T-helper 17 cell (primary cell): Measurements from ENCODE around the gene SYNPO. TPM values are rescaled to one million over a fixed set of nuclear protein-coding genes. Genes with fewer than 3 reads are reported as not detected.

Experiments
- ATAC-seq: fragments of 150-1000 bp; cut with Tn5 transposase; 2 replicates; pipeline ENCODE4 v1.10.0; 2021; ENCODE audit warnings: mild to moderate bottlenecking, moderate library complexity
- DNase-seq, 3 donors: peaks; one replicate each; pipeline versions ENCODE4 v3.0.0 to v3.0.0-alpha.2; 2020 to 2021
- H3K9me3 ChIP-seq: one replicate; pipeline ENCODE4 v1.7.0; 2013; ENCODE audit warnings: low read length, mild to moderate bottlenecking; ENCODE audit not compliant: control insufficient read depth, poor library complexity, severe bottlenecking
- H3K27ac Mint-ChIP-seq: one replicate; pipeline ENCODE4 v1.8.0; 2022; ENCODE audit warnings: mild to moderate bottlenecking, moderate library complexity, mixed read lengths
- H3K27me3 Mint-ChIP-seq: one replicate; pipeline ENCODE4 v1.8.0; 2022; ENCODE audit warnings: mixed read lengths
- H3K36me3 Mint-ChIP-seq: one replicate; pipeline ENCODE4 v1.8.0; 2022; ENCODE audit warnings: low read depth, mixed read lengths
- H3K4me1 Mint-ChIP-seq: one replicate; pipeline ENCODE4 v1.8.0; 2022; ENCODE audit warnings: mild to moderate bottlenecking, mixed read lengths
- H3K4me3 Mint-ChIP-seq: one replicate; pipeline ENCODE4 v1.8.0; 2022; ENCODE audit warnings: mild to moderate bottlenecking, moderate library complexity, mixed read lengths
- total RNA-seq, 4 donors: library from RNA in 2 of 4; stranded (reverse) in 2 of 4; gene quantifications; one replicate each; pipeline ENCODE4 v1.2.3 and lab custom pipeline; 2022 to 2026

SYNPO gene
- total RNA-seq, 2 donors from 2014 or later = 1.5 TPM; not detected in 1

DNA sequence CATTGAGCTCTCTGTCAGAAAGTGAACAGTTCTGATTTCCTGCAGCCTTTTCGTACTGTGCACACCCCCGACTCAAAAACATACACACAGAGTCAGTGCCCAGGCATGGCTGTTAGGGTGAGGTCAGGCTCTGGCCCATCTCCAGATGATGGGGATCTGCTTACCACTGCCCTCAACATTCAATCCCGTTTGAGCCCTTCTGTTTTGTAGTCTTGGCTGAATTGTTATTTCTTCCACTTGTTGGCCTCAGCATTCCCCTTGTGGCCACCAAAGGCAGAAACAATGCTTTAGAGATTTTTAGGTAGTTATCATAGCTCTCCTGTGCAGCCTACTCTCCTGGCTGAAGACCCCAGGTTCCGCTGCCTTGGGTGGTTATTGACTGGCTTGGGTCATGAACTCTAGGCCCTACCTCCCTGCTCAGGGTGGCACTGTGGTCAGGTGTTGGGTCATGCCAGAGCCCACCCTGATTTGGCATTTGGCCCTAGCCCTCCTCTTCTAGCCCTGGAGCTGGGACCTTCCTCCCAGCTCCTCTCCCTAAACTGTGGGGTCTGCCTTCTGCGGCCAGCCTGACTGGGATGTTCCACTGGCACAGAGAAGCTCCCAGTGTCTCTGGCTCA lies 12.8 kb downstream of the SYNPO start:
- Mint-ChIP-seq H3K27ac (no peak overlapping the region), H3K4me1 (peaks cover 13% of the 10 kb centered on the region)

GRCh38 chr5:150653762-150654556 lies 13.5 kb downstream of the SYNPO start:
- H3K4me3 Mint-ChIP-seq = no peak overlapping the region
- DNase-seq = no peak
- peaks cover 13% of the 10 kb centered on the region for H3K4me1 Mint-ChIP-seq

More for the DNA sequence above, 12.8 kb downstream of the SYNPO start:
- H3K4me3 Mint-ChIP-seq = no peak overlapping the region
- no peaks in the 10 kb centered on the region for H3K9me3 ChIP-seq
- ATAC-seq (no peak), DNase-seq (no peak)
- H3K27me3 Mint-ChIP-seq = no peaks in the 10 kb centered on the region
- no peaks in the 10 kb centered on the region for H3K36me3 Mint-ChIP-seq

GRCh38 chr5:150655221-150655620 lies 14.8 kb downstream of the SYNPO start:
- no peaks in the 10 kb centered on the region for H3K36me3 Mint-ChIP-seq
- H3K27ac Mint-ChIP-seq = peak overlapping the region; percentile 62
- peak overlapping the region; percentile 12 for H3K4me3 Mint-ChIP-seq
- ATAC-seq (no peak), DNase-seq (no peak)
- no peaks in the 10 kb centered on the region for H3K9me3 ChIP-seq
- H3K4me1 Mint-ChIP-seq = peaks cover 13% of the 10 kb centered on the region
- peaks cover 4% of the 10 kb centered on the region for H3K27me3 Mint-ChIP-seq

More at GRCh38 chr5:150653762-150654556, 13.5 kb downstream of the SYNPO start:
- Mint-ChIP-seq H3K27ac (peak overlapping the region; percentile 37), H3K27me3 (no peaks in the 10 kb centered on the region), H3K36me3 (no peaks in the 10 kb centered on the region)
- no peak for ATAC-seq
- no peaks in the 10 kb centered on the region for H3K9me3 ChIP-seq

DNA sequence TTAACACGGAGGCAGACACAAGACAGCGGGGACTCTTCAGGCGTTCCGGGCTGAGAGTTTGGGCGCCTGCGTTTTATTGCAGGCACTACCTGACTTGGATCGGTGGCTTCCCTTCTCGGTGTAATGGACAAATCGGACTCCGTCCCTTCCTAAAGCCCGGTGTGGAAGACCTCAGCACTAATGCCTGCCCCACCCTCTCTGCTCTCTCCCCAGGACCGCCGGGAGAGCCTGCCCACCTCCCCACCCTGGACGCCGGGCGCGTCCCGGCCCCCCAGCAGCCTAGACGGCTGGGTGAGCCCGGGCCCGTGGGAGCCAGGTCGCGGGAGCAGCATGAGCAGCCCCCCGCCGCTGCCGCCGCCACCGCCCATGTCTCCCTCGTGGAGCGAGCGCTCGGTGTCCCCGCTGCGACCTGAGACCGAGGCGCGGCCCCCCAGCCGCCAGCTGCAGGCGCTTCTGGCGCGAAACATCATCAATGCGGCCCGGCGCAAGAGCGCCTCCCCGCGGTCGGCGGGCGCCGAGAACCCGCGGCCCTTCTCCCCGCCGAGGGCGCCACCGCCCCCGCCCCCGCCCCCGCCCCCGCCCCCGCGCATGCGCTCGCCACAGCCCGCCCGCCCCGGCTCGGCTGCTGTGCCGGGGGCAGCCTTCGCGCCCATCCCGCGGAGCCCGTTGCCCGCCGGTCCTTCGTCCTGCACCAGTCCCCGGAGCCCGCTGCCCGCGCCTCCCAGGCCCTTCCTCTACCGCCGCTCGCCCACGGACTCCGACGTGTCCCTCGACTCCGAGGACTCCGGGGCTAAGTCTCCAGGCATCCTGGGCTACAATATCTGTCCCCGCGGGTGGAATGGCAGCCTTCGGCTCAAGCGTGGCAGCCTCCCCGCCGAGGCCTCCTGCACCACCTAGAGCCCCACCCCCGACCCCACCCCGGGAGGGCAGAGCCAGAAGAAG lies 16.0 kb downstream of the SYNPO start:
- peak overlapping the region; percentile 86 for H3K4me3 Mint-ChIP-seq
- DNase-seq (peak; percentile 81 to 82 (median 82)), ATAC-seq (peak; percentile 93)
- peaks cover 11% of the 10 kb centered on the region for H3K27me3 Mint-ChIP-seq
- H3K9me3 ChIP-seq = no peaks in the 10 kb centered on the region
- no peaks in the 10 kb centered on the region for H3K36me3 Mint-ChIP-seq
- H3K27ac Mint-ChIP-seq = no peak overlapping the region
- peaks cover 13% of the 10 kb centered on the region for H3K4me1 Mint-ChIP-seq

GRCh38 chr5:150658121-150658520 lies 17.7 kb downstream of the SYNPO start:
- Mint-ChIP-seq H3K27ac (peak overlapping the region; percentile 69), H3K4me1 (peaks cover 13% of the 10 kb centered on the region), H3K27me3 (peaks cover 20% of the 10 kb centered on the region), H3K4me3 (peak overlapping the region; percentile 83), H3K36me3 (no peaks in the 10 kb centered on the region)
- ATAC-seq = no peak
- H3K9me3 ChIP-seq = no peaks in the 10 kb centered on the region
- DNase-seq = no peak

- Mint-ChIP-seq H3K36me3 (no peaks in the 10 kb centered on the region), H3K27me3 (peaks cover 22% of the 10 kb centered on the region), H3K27ac (no peak overlapping the region), H3K4me1 (peaks cover 13% of the 10 kb centered on the region), H3K4me3 (no peak overlapping the region)
- no peaks in the 10 kb centered on the region for H3K9me3 ChIP-seq
- ATAC-seq (no peak), DNase-seq (no peak)
Observed at GRCh38 chr5:150658699-150659265, 18.3 kb downstream of the SYNPO start.

DNA sequence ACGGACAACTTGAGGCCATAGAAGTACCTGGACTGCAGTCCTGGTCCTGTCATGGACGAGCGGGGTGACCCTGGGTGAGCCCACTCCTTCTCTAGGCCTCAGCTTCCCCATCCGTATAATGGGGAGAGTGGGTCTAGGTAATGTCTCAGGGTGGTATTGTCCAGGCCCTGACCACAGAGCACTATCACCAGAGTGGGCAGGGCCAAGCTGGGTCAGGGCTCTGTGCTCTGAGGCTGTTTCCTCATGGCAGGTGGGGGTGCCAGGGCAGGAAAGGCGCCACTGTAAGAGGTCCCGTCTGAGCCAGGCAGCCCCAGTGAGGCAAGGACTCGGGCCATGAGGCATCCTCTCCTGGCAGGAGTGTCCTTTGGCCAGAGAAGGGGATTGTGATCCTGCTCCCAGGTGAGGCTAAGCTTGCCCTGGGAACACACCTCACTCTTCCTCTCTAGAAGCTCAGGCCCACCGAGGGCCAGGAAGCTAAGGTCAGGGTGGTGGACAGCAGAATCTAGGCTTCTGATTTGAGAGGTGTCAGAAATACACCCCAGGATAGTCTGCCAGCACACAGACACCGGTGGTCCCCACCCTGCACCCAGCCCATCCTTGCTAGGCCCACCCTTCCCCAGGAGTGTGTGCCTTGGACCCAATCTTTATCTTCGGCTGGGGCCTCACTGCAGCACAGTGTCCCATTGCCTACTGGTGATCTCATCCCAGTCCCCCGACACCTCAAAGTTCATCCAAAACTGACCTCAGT lies 19.1 kb downstream of the SYNPO start:
- peaks cover 11% of the 10 kb centered on the region for H3K4me1 Mint-ChIP-seq
- DNase-seq (no peak), ATAC-seq (no peak)
- no peaks in the 10 kb centered on the region for H3K9me3 ChIP-seq
- no peaks in the 10 kb centered on the region for H3K36me3 Mint-ChIP-seq
- H3K27ac Mint-ChIP-seq = peak overlapping the region; percentile 21
- H3K4me3 Mint-ChIP-seq = no peak overlapping the region
- peaks cover 22% of the 10 kb centered on the region for H3K27me3 Mint-ChIP-seq

DNA sequence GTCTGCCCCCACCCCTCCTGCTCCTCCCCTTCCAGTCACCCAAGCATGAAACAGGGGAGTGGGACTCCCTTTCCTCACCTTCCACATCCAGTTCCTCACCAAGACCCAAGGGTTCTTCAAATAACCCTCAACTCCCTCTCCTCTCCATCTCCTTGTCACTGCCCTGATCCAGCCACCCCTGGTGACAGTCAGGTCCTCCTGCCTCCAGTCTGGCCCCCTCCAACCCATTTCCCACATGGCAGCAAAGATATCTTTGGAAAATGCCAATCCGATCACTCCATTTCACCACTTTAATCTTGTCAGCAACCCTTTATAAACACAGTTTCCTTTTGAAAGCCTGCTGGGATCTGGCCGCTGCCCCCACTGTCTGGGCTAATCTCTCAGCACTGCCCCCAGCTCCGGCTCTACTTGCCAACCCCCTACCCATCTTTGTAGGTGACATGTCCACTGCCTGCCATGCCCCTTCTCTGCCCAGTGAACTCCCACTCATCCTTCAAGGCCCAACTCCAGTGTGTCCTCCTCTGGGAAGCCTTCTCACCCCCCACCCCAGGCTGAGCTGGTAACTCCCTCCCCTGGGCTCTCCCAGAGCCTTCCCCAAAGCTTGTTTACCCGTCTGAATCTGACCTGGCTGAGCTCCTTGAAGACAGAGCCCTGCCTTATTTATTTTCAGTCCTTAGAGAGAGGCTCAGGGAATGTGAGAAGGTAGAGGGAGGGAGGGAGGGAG lies 19.8 kb downstream of the SYNPO start:
- Mint-ChIP-seq H3K36me3 (no peaks in the 10 kb centered on the region), H3K27me3 (peaks cover 28% of the 10 kb centered on the region), H3K4me1 (peaks cover 11% of the 10 kb centered on the region), H3K4me3 (peak overlapping the region; percentile 12), H3K27ac (peak overlapping the region; percentile 21)
- no peaks in the 10 kb centered on the region for H3K9me3 ChIP-seq
- ATAC-seq (no peak), DNase-seq (no peak)

DNA sequence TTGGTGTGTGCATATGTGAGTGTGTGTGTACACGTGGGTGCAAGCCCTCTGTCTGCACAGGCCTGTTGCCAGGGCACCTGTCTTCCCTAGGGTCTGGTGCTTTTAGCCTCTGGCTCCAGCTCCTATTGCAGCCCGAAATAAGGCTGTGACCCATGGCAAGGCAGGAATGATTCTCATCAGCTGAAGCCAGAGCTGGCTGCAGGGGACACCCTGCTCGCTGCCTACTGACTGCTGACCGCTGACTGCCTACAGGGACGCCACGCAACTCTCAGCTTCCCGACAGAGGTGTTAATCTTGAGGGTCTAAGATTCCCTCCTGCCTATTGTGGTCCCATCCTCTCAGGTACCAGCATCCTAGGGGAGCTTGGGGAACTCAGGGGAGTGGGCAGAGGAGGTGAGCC lies 20.6 kb downstream of the SYNPO start, which contains the start of gene MYOZ3:
Gene MYOZ3, plus strand, starts transcription at position 166 of the 400 bp plus-strand sequence. CDS start 1,691 bp downstream, outside the sequence.
- ATAC-seq (no peak), DNase-seq (no peak)
- H3K36me3 Mint-ChIP-seq = no peaks in the 10 kb centered on the region
- H3K4me1 Mint-ChIP-seq = peaks cover 8% of the 10 kb centered on the region
- H3K27ac Mint-ChIP-seq = peak within 1 kb of the TSS; percentile 21
- no peaks in the 10 kb centered on the region for H3K9me3 ChIP-seq
- H3K4me3 Mint-ChIP-seq = peak within 1 kb of the TSS; percentile 12
- peaks cover 28% of the 10 kb centered on the region for H3K27me3 Mint-ChIP-seq

- H3K27me3 Mint-ChIP-seq = peaks cover 28% of the 10 kb centered on the region
- H3K36me3 Mint-ChIP-seq = no peaks in the 10 kb centered on the region
- no peak for ATAC-seq
- H3K4me3 Mint-ChIP-seq = no peak overlapping the region
- peaks cover 8% of the 10 kb centered on the region for H3K4me1 Mint-ChIP-seq
- no peak for DNase-seq
- H3K27ac Mint-ChIP-seq = no peak overlapping the region
- H3K9me3 ChIP-seq = no peaks in the 10 kb centered on the region
Observed at GRCh38 chr5:150661821-150662596, 21.5 kb downstream of the SYNPO start.
